Upper lobe of left lung (tissue), 6 donors: Measurements from ENCODE around the gene OR1M1. TPM values are rescaled to one million over a fixed set of nuclear protein-coding genes. Genes with fewer than 3 reads are reported as not detected.

Experiments
- ATAC-seq, 2 donors: fragments of 200-7000 bp; cut with Tn5 transposase; one replicate each; pipeline ENCODE4 v1.9.1; 2022; ENCODE audit warnings: mild to moderate bottlenecking in 2 of 2, moderate library complexity in 2 of 2; ENCODE audit not compliant: low FRiP score in 2 of 2
- DNase-seq, 2 donors: peaks; one replicate each; pipeline ENCODE4 v3.0.0-alpha.2; 2019 to 2020
- H3K27ac ChIP-seq, 4 donors: fragments of 200-600 bp; sonication (generic); one replicate each; pipeline ENCODE4 v1.5.1; 2016 to 2019
- H3K27me3 ChIP-seq, 4 donors: fragments of 200-600 bp; sonication (generic); one replicate each; pipeline ENCODE4 v1.5.1; 2017 to 2019
- H3K36me3 ChIP-seq, 4 donors: fragments of 200-600 bp; sonication (generic); one replicate each; pipeline ENCODE4 v1.5.1; 2016 to 2019
- H3K4me1 ChIP-seq, 4 donors: fragments of 200-600 bp; sonication (generic); one replicate each; pipeline ENCODE4 v1.5.1; 2018 to 2019
- H3K4me3 ChIP-seq, 4 donors: fragments of 200-600 bp; sonication (generic); one replicate each; pipeline ENCODE4 v1.5.1; 2017 to 2019; ENCODE audit warnings: mild to moderate bottlenecking in 2 of 4, moderate library complexity in 1 of 4
- H3K9me3 ChIP-seq, 4 donors: fragments of 200-600 bp; sonication (generic); one replicate each; pipeline ENCODE4 v1.5.1; 2018 to 2019
- CTCF ChIP-seq, 6 experiments: fragments of 450-650 bp in 4 of 6; fragments of 200-600 bp in 2 of 6; sonication (generic) in 2 of 6; IDR thresholded peaks; one replicate each; pipeline ENCODE4 v1.5.1; 2016 to 2019; ENCODE audit warnings: antibody characterized with exemption in 6 of 6
- EP300 ChIP-seq, 4 donors: sonication (generic); formaldehyde crosslinking; IDR thresholded peaks; one replicate each; pipeline ENCODE4 v1.5.1; 2017; ENCODE audit warnings: antibody characterized with exemption in 4 of 4, control low read depth in 2 of 4
- POLR2A ChIP-seq, 4 donors: fragments of 450-650 bp; IDR thresholded peaks; one replicate each; pipeline ENCODE4 v1.5.1; 2016 to 2017; ENCODE audit warnings: antibody characterized with exemption in 4 of 4, mild to moderate bottlenecking in 2 of 4
- POLR2AphosphoS5 ChIP-seq, 2 donors: sonication (generic); formaldehyde crosslinking; IDR thresholded peaks; one replicate each; pipeline ENCODE4 v1.5.1; 2017; ENCODE audit warnings: antibody characterized with exemption in 2 of 2
- WGBS, 2 donors: methylation state at CpG; one replicate each; pipeline ENCODE4 v1.1.5; 2017 to 2018; 5-methylcytosine and 5-hydroxymethylcytosine counted together
- total RNA-seq, 6 donors: library from RNA; depleted of rRNA in 4 of 6; stranded (reverse); fragments of >200 nt in 4 of 6; gene quantifications; one replicate each; pipeline versions ENCODE4 v1.1.0 to v1.2.1, GENCODE V29; 2016 to 2021
- donor health status: DM: no; HTN: no; CAD: no; lungs with moderate emphysema.
- donor health status: DM: no; HTN: yes; CAD: no; lungs with severe emphysema.

Gene OR1M1
- total RNA-seq, 6 donors from 2014 or later = not detected

DNA sequence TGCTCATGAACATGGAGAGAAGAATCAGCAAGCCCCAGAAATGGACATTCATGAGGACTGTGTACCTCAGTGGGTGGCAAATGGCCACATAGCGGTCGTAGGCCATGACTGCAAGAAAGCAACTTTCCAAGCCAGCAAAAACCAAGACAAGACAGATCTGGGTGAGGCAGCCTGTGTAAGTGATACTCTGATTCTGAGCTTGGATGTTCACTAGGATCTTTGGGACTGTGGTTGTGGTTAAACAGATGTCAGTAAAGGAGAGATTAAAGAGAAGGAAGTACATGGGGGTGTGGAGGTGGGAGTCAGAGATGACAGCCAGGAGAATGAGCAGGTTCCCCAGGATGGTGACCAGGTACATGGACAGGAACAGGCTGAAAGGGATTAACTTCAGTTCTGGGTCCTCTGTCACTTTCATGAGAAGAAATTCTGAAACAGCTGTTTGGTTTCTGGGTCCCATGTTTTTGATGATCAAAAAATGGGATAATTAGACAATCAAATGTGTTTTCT, 28.5 kb downstream of the OR1M1 start, which contains the start of gene OR7G1:
Gene OR7G1, minus strand, starts transcription at position 457 of the 507 bp plus-strand sequence. Its CDS starts 0 bp downstream, at position 457.
- ATAC-seq (no peak), DNase-seq (no peak)
- TF ChIP-seq EP300 (IDR thresholded peaks at IDR 0.05) (no peak), POLR2A (IDR thresholded peaks at IDR 0.05) (no peak), POLR2AphosphoS5 (IDR thresholded peaks at IDR 0.05) (no peak), CTCF (IDR thresholded peaks at IDR 0.05) (no peak)
- Histone ChIP-seq H3K27ac (no peak within 1 kb of the TSS), H3K27me3 (no peaks in the 10 kb centered on the region), H3K4me3 (no peak within 1 kb of the TSS), H3K4me1 (no peaks in the 10 kb centered on the region), H3K36me3 (no peaks in the 10 kb centered on the region), H3K9me3 (no peaks in the 10 kb centered on the region)
- WGBS, 2 donors = 83 to 85% methylated on average over 2 of the region's 2 CpGs

- Histone ChIP-seq H3K27me3 (no peaks in the 10 kb centered on the region), H3K4me3 (no peak overlapping the region), H3K4me1 (no peaks in the 10 kb centered on the region), H3K36me3 (no peaks in the 10 kb centered on the region), H3K27ac (no peak overlapping the region), H3K9me3 (no peaks in the 10 kb centered on the region)
- no peak for ATAC-seq
- no peak for TF ChIP-seq EP300 (IDR thresholded peaks at IDR 0.05)
- DNase-seq = no peak
- 57 to 64% methylated on average over 5 of the region's 5 CpGs for WGBS, 2 donors
These were observed 29.7 kb downstream of the OR1M1 start for GRCh38 chr19:9116547-9116946.

DNA sequence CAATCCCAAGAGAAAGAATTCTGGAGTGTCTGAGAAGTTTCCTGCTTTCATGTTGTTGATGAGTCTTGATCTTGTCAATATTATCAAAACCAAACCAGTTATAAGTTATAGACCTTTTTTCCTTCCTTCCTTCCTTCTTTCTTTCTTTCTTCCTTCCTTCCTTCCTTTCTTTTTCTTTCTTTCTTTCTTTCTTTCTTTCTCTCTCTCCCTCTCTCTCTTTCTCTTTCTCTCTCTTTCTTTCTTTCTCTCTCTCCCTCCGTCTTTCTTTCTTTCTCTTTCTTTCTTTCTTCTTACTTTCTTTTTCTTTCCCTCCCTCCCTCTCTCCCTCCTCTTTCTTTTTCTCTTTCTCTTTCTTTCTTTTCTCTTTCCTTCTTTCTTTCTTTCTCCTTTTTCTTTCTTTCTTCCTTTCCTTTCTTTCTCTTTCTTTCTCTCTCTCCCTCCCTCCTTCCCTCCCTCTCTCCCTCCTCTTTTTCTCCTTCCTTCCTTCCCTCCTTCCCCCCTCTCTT, 40.1 kb downstream of the OR1M1 start, which contains the start of gene OR7G3:
Gene OR7G3, minus strand, starts transcription at position 51 of the 506 bp plus-strand sequence. Its CDS starts 0 bp downstream, at position 51.
- Histone ChIP-seq H3K4me3 (no peak within 1 kb of the TSS), H3K9me3 (no peaks in the 10 kb centered on the region), H3K27me3 (no peaks in the 10 kb centered on the region), H3K36me3 (no peaks in the 10 kb centered on the region), H3K4me1 (no peaks in the 10 kb centered on the region), H3K27ac (no peak within 1 kb of the TSS)
- ATAC-seq = no peak
- TF ChIP-seq POLR2AphosphoS5 (IDR thresholded peaks at IDR 0.05) (no peak), POLR2A (IDR thresholded peaks at IDR 0.05) (no peak), CTCF (IDR thresholded peaks at IDR 0.05) (no peak), EP300 (IDR thresholded peaks at IDR 0.05) (no peak)
- DNase-seq = no peak
- WGBS, 2 donors = 73% methylated on average over 1 of the region's 1 CpG; no CpG with 5 or more reads in 1 of the 2 donors

DNA sequence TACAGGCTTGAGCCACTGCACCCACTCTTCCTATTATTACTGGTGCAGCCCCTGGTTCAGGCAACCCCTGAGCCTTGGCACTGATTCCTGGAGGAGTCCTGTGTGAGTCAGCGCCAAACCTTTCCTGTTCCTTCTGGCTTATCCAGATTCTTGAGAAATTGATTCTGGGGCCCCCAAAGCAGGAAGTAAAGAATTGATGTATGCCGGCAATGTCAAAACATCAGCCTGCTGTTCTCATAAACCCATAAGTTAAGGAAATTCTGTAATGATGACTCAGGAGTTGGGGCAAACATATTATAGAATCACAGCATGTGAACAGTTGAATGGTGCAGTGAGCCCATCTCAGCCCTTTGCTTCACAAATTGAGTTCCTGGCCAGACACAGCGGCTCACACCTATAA, 41.3 kb downstream of the OR1M1 start:
- no peak overlapping the region for H3K27ac ChIP-seq
- H3K4me1 ChIP-seq = no peaks in the 10 kb centered on the region
- H3K36me3 ChIP-seq = no peaks in the 10 kb centered on the region
- DNase-seq (no peak), ATAC-seq (no peak)
- WGBS, 2 donors = 44 to 46% methylated on average over 3 of the region's 3 CpGs
- TF ChIP-seq POLR2AphosphoS5 (IDR thresholded peaks at IDR 0.05) (no peak), POLR2A (IDR thresholded peaks at IDR 0.05) (no peak), EP300 (IDR thresholded peaks at IDR 0.05) (no peak), CTCF (IDR thresholded peaks at IDR 0.05) (no peak)
- H3K4me3 ChIP-seq = no peak overlapping the region
- H3K27me3 ChIP-seq = no peaks in the 10 kb centered on the region
- H3K9me3 ChIP-seq = no peaks in the 10 kb centered on the region

DNA sequence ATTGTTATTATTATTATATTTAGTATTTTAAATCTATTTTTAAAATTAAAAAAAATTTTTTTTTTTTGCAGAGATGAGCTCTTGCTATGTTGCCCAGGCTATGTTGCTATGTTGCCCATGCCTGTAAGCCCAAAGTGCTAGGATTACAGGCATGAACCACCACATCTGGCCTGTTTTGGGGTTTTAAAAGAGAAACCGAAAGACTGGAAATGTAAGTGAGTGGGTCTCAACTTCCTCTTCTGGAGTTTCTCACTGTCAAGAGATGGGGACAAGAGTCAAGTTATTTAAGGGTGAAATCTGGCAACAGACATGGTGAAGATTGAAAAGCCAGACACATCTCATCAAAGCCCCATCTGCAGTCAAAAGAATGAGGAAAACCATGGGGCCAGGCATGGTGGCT, 44.1 kb downstream of the OR1M1 start:
- 48 to 56% methylated on average over 1 of the region's 1 CpG for WGBS, 2 donors
- H3K4me1 ChIP-seq = no peaks in the 10 kb centered on the region
- TF ChIP-seq POLR2A (IDR thresholded peaks at IDR 0.05) = no peak
- TF ChIP-seq POLR2AphosphoS5 (IDR thresholded peaks at IDR 0.05) = no peak
- TF ChIP-seq CTCF (IDR thresholded peaks at IDR 0.05) = no peak
- no peak for TF ChIP-seq EP300 (IDR thresholded peaks at IDR 0.05)
- no peaks in the 10 kb centered on the region for H3K36me3 ChIP-seq
- no peaks in the 10 kb centered on the region for H3K9me3 ChIP-seq
- H3K27me3 ChIP-seq = no peaks in the 10 kb centered on the region
- H3K27ac ChIP-seq = no peak overlapping the region
- H3K4me3 ChIP-seq = no peak overlapping the region
- ATAC-seq (no peak), DNase-seq (no peak)
